GM23338 (cell line): ENCODE results near the gene FBXW7. TPM values are rescaled to one million over a fixed set of nuclear protein-coding genes. Genes with fewer than 3 reads are reported as not detected.

Experiments
- ATAC-seq: fragments of 200-7000 bp; cut with Tn5 transposase; 3 replicates; pipeline ENCODE4 v1.9.1; 2020
- DNase-seq: peaks from one replicate; pipeline ENCODE4 v3.0.0-alpha.2; 2015; ENCODE audit warnings: low spot score
- H2AFZ ChIP-seq: fragments of 200-600 bp; sonication (generic); 2 replicates; pipeline ENCODE4 v1.8.0; 2016; ENCODE audit warnings: antibody characterized with exemption, mild to moderate bottlenecking, moderate library complexity
- H3F3A ChIP-seq: fragments of 200-600 bp; sonication (generic); replicated peaks from 2 replicates; pipeline ENCODE4 v1.8.0; 2017; ENCODE audit warnings: antibody characterized with exemption, mixed run types, low read depth
- H3K27ac ChIP-seq: fragments of 200-600 bp; sonication (generic); 2 replicates; pipeline ENCODE4 v1.6.1; 2016; ENCODE audit warnings: low read depth
- H3K27me3 ChIP-seq: fragments of 200-600 bp; sonication (generic); 2 replicates; pipeline ENCODE4 v1.8.0; 2016; ENCODE audit warnings: mild to moderate bottlenecking, mixed run types, moderate library complexity; ENCODE audit not compliant: insufficient read depth
- H3K36me3 ChIP-seq: fragments of 200-600 bp; sonication (generic); 2 replicates; pipeline ENCODE4 v1.8.0; 2016; ENCODE audit warnings: mild to moderate bottlenecking; ENCODE audit not compliant: insufficient read depth
- H3K4me1 ChIP-seq: fragments of 200-600 bp; sonication (generic); 2 replicates; pipeline ENCODE4 v1.8.0; 2016; ENCODE audit warnings: mild to moderate bottlenecking, moderate library complexity; ENCODE audit not compliant: insufficient read depth
- H3K4me2 ChIP-seq: fragments of 200-600 bp; sonication (generic); 2 replicates; pipeline ENCODE4 v1.7.1; 2017; ENCODE audit warnings: mixed run types
- H3K4me3 ChIP-seq: fragments of 200-600 bp; sonication (generic); 2 replicates; pipeline ENCODE4 v1.6.1; 2016; ENCODE audit warnings: mixed run types
- H3K79me2 ChIP-seq: fragments of 200-600 bp; sonication (generic); replicated peaks from 2 replicates; pipeline ENCODE4 v1.8.0; 2017; ENCODE audit warnings: mild to moderate bottlenecking; ENCODE audit not compliant: insufficient read depth
- H3K9me2 ChIP-seq: fragments of 200-600 bp; sonication (generic); 2 replicates; pipeline ENCODE4 v1.8.0; 2017; ENCODE audit not compliant: insufficient read depth
- H4K20me1 ChIP-seq: fragments of 200-600 bp; sonication (generic); replicated peaks from 2 replicates; pipeline ENCODE4 v1.8.0; 2017; ENCODE audit warnings: mild to moderate bottlenecking; ENCODE audit not compliant: insufficient read depth
- H3K27ac Mint-ChIP-seq: 2 replicates; pipeline ENCODE4 v1.8.0; 2020; ENCODE audit warnings: inconsistent platforms, mild to moderate bottlenecking, moderate library complexity, mixed read lengths
- H3K27me3 Mint-ChIP-seq: 3 replicates; pipeline ENCODE4 v1.8.0; 2022; ENCODE audit warnings: low read depth, mild to moderate bottlenecking, moderate library complexity, mixed read lengths, inconsistent platforms; ENCODE audit not compliant: insufficient read depth, poor library complexity
- H3K36me3 Mint-ChIP-seq: 3 replicates; pipeline ENCODE4 v1.8.0; 2021; ENCODE audit warnings: low read depth, mild to moderate bottlenecking, inconsistent platforms, moderate library complexity, mixed read lengths
- H3K4me1 Mint-ChIP-seq: 3 replicates; pipeline ENCODE4 v1.8.0; 2020; ENCODE audit warnings: mild to moderate bottlenecking, inconsistent platforms, mixed read lengths
- H3K4me3 Mint-ChIP-seq: 3 replicates; pipeline ENCODE4 v1.8.0; 2021; ENCODE audit warnings: moderate library complexity, mild to moderate bottlenecking, inconsistent platforms, mixed read lengths
- H3K9me3 Mint-ChIP-seq: 3 replicates; pipeline ENCODE4 v1.8.0; 2020; ENCODE audit warnings: moderate library complexity, mild to moderate bottlenecking, inconsistent platforms, mixed read lengths
- CREB1 ChIP-seq: fragments of 250-450 bp; sonication (Bioruptor Pico); IDR thresholded peaks from 2 replicates; pipeline ENCODE4 v1.5.0; 2020; ENCODE audit warnings: low read depth, mild to moderate bottlenecking, moderate library complexity
- ETS1 ChIP-seq: IDR thresholded peaks from 2 replicates; pipeline ENCODE4 v1.6.1; 2016; ENCODE audit warnings: antibody characterized with exemption
- EZH2 ChIP-seq: fragments of 200-600 bp; sonication (generic); IDR thresholded peaks from one replicate; pipeline ENCODE4 v1.8.0; 2017; ENCODE audit warnings: antibody characterized with exemption, mild to moderate bottlenecking, low read depth; ENCODE audit not compliant: unreplicated experiment
- EZH2phosphoT487 ChIP-seq: fragments of 200-600 bp; sonication (generic); IDR thresholded peaks from one replicate; pipeline ENCODE4 v1.8.1; 2018; ENCODE audit warnings: antibody characterized with exemption; ENCODE audit not compliant: unreplicated experiment
- JUNB ChIP-seq: IDR thresholded peaks from one replicate; pipeline ENCODE4 v1.6.1; 2016; ENCODE audit warnings: antibody characterized with exemption; ENCODE audit not compliant: unreplicated experiment
- NANOG ChIP-seq: IDR thresholded peaks from 2 replicates; pipeline ENCODE4 v1.6.1; 2016; ENCODE audit warnings: antibody characterized with exemption, borderline replicate concordance
- POLR2AphosphoS5 ChIP-seq: IDR thresholded peaks from 2 replicates; pipeline ENCODE4 v1.6.1; 2016; ENCODE audit warnings: antibody characterized with exemption, low read depth
- STAT1 ChIP-seq: IDR thresholded peaks from one replicate; pipeline ENCODE4 v1.6.1; 2016; ENCODE audit warnings: antibody characterized with exemption; ENCODE audit not compliant: unreplicated experiment
- ZNF114 ChIP-seq: fragments of 250-450 bp; sonication (Bioruptor Pico); IDR thresholded peaks from 2 replicates; pipeline ENCODE4 v1.5.0; 2020; ENCODE audit warnings: mild to moderate bottlenecking, moderate library complexity
- ZNF331 ChIP-seq: fragments of 250-450 bp; sonication (Bioruptor Pico); IDR thresholded peaks from 2 replicates; pipeline ENCODE4 v1.5.0; 2020; ENCODE audit warnings: low read depth, mild to moderate bottlenecking, moderate library complexity
- ZNF462 ChIP-seq: fragments of 250-450 bp; sonication (Bioruptor Pico); IDR thresholded peaks from 2 replicates; pipeline ENCODE4 v1.5.0; 2020; ENCODE audit warnings: mild to moderate bottlenecking, moderate library complexity
- polyA plus RNA-seq: library from polyadenylated mRNA; unstranded; fragments of >200 nt; fragmentation: Nextera tagmentation; extraction: Ambion mirVana; gene quantifications from 2 replicates; pipeline ENCODE4 v1.2.1, GENCODE V29; 2016
- total RNA-seq: library from RNA; depleted of rRNA; stranded (reverse); fragments of >200 nt; shearing (Covaris generic); gene quantifications from 2 replicates; pipeline ENCODE4 v1.2.3, GENCODE V29; 2014
- TF ChIP-seq, protein P1 (sequence below): IDR thresholded peaks from one replicate; pipeline ENCODE4 v1.6.1; 2018; ENCODE audit warnings: antibody characterized with exemption; ENCODE audit not compliant: unreplicated experiment
- TF ChIP-seq, protein P2 (sequence below), 2 experiments: fragments of 200-600 bp in 1 of 2; sonication (generic) in 1 of 2; conservative IDR thresholded peaks; 2 replicates each; pipeline versions ENCODE4 v1.5.1 to v1.6.1; 2016 to 2017; ENCODE audit warnings: antibody characterized with exemption in 2 of 2, low read depth in 2 of 2, mild to moderate bottlenecking in 2 of 2, moderate library complexity in 1 of 2

FBXW7 gene
- total and polyA plus RNA-seq, 2 experiments from 2014 or later = 25.8 to 34.7 TPM

DNA sequence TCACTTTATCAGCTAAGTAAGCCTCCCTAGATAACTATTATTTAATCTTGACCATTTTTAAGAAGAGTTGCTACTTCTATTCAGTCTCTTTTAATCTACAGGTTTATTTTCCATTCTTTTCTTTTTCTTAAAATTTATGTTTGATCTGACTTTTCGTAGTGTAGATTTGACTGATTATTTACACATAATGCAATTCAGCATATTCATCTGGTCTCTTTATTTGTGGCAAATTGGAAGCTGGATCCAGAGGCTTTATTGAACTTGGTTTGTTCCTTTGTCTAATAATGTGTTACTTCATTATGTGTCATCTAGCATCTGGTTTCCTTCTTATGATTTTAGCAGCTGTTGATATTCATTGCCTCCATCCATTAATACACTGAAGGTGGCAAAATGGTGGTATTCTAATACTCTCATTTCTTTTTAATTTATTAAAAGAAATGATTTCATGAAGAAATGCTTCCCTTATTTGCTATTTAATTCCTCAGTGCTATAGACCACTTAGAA, 113.0 kb downstream of the FBXW7 start:
- no peak for DNase-seq
- no peaks in the 10 kb centered on the region for H3K36me3 ChIP-seq
- peaks cover 61% of the 10 kb centered on the region for H3K79me2 ChIP-seq
- no peaks in the 10 kb centered on the region for H3F3A ChIP-seq
- no peak overlapping the region for H3K4me3 Mint-ChIP-seq
- H3K27me3 Mint-ChIP-seq = peaks cover 3% of the 10 kb centered on the region
- peaks cover 20% of the 10 kb centered on the region for H3K4me1 Mint-ChIP-seq
- ATAC-seq = no peak
- no peaks in the 10 kb centered on the region for H3K36me3 Mint-ChIP-seq
- H3K27ac ChIP-seq = no peak overlapping the region
- no peaks in the 10 kb centered on the region for H3K9me2 ChIP-seq
- no peak for TF ChIP-seq EZH2phosphoT487
- TF ChIP-seq POLR2AphosphoS5 = no peak
- TF ChIP-seq CREB1 (CRISPR knock-in tag) = no peak
- TF ChIP-seq STAT1 = no peak
- no peak for TF ChIP-seq ZNF114
- no peak for TF ChIP-seq ZNF331
- no peak for TF ChIP-seq NANOG
- TF ChIP-seq EZH2 = no peak
- TF ChIP-seq JUNB = no peak
- TF ChIP-seq, protein P1, sequence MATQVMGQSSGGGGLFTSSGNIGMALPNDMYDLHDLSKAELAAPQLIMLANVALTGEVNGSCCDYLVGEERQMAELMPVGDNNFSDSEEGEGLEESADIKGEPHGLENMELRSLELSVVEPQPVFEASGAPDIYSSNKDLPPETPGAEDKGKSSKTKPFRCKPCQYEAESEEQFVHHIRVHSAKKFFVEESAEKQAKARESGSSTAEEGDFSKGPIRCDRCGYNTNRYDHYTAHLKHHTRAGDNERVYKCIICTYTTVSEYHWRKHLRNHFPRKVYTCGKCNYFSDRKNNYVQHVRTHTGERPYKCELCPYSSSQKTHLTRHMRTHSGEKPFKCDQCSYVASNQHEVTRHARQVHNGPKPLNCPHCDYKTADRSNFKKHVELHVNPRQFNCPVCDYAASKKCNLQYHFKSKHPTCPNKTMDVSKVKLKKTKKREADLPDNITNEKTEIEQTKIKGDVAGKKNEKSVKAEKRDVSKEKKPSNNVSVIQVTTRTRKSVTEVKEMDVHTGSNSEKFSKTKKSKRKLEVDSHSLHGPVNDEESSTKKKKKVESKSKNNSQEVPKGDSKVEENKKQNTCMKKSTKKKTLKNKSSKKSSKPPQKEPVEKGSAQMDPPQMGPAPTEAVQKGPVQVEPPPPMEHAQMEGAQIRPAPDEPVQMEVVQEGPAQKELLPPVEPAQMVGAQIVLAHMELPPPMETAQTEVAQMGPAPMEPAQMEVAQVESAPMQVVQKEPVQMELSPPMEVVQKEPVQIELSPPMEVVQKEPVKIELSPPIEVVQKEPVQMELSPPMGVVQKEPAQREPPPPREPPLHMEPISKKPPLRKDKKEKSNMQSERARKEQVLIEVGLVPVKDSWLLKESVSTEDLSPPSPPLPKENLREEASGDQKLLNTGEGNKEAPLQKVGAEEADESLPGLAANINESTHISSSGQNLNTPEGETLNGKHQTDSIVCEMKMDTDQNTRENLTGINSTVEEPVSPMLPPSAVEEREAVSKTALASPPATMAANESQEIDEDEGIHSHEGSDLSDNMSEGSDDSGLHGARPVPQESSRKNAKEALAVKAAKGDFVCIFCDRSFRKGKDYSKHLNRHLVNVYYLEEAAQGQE = no peak
- no peak for TF ChIP-seq ZNF462 (CRISPR knock-in tag)
- TF ChIP-seq, protein P2, sequence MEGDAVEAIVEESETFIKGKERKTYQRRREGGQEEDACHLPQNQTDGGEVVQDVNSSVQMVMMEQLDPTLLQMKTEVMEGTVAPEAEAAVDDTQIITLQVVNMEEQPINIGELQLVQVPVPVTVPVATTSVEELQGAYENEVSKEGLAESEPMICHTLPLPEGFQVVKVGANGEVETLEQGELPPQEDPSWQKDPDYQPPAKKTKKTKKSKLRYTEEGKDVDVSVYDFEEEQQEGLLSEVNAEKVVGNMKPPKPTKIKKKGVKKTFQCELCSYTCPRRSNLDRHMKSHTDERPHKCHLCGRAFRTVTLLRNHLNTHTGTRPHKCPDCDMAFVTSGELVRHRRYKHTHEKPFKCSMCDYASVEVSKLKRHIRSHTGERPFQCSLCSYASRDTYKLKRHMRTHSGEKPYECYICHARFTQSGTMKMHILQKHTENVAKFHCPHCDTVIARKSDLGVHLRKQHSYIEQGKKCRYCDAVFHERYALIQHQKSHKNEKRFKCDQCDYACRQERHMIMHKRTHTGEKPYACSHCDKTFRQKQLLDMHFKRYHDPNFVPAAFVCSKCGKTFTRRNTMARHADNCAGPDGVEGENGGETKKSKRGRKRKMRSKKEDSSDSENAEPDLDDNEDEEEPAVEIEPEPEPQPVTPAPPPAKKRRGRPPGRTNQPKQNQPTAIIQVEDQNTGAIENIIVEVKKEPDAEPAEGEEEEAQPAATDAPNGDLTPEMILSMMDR (conservative IDR thresholded peaks at IDR 0.05; ENCODE audit: low read depth in 2 of 2) = no peak
- TF ChIP-seq ETS1 = no peak
- no peaks in the 10 kb centered on the region for H3K9me3 Mint-ChIP-seq
- H3K27me3 ChIP-seq = no peaks in the 10 kb centered on the region
- H3K27ac Mint-ChIP-seq = no peak overlapping the region
- no peak overlapping the region for H3K4me3 ChIP-seq
- H3K4me1 ChIP-seq = peaks cover 16% of the 10 kb centered on the region
- H3K4me2 ChIP-seq = no peak overlapping the region
- 0 out of 2 replicates have a peak, but pooled peaks cover 3% of the 10 kb centered on the region for H4K20me1 ChIP-seq
- no peak overlapping the region for H2AFZ ChIP-seq
